Keratinocyte (primary cell): ENCODE measurements around the gene NEGR1. TPM values are rescaled to one million over a fixed set of nuclear protein-coding genes. Genes with fewer than 3 reads are reported as not detected.

Experiments
- DNase-seq: peaks from one replicate; pipeline ENCODE4 v3.0.0-alpha.2; 2011; ENCODE audit warnings: low read depth, missing footprints, low spot score
- FAIRE-seq: peaks from 2 replicates; lab custom pipeline; 2011; peaks lifted over from hg19 to GRCh38; lab: Jason Lieb, UNC
- H2AFZ ChIP-seq: 2 replicates; pipeline ENCODE4 v1.6.0; 2012; ENCODE audit warnings: low read length, control low read depth, inconsistent platforms; ENCODE audit not compliant: control insufficient read depth
- H3K27ac ChIP-seq: 2 replicates; pipeline ENCODE4 v1.5.1; 2011; ENCODE audit warnings: low read length; ENCODE audit not compliant: control insufficient read depth, insufficient read depth
- H3K27me3 ChIP-seq: 3 replicates; pipeline ENCODE4 v1.6.0; 2011; ENCODE audit warnings: low read length; ENCODE audit not compliant: control insufficient read depth, insufficient read depth; ENCODE audit errors: extremely low read depth
- H3K36me3 ChIP-seq, 2 experiments: 2 replicates in 1 of 2; 3 replicates in 1 of 2; pipeline ENCODE4 v1.5.1; 2011; ENCODE audit warnings: low read length in 2 of 2, mild to moderate bottlenecking in 1 of 2; ENCODE audit not compliant: control insufficient read depth in 2 of 2, insufficient read depth in 2 of 2; ENCODE audit errors: extremely low read depth in 1 of 2
- H3K4me1 ChIP-seq: 3 replicates; pipeline ENCODE4 v1.5.1; 2011; ENCODE audit warnings: low read length; ENCODE audit not compliant: control insufficient read depth, insufficient read depth; ENCODE audit errors: extremely low read depth
- H3K4me2 ChIP-seq: 3 replicates; pipeline ENCODE4 v1.6.0; 2011; ENCODE audit warnings: low read depth, low read length; ENCODE audit not compliant: control insufficient read depth, insufficient read depth; ENCODE audit errors: extremely low read depth
- H3K4me3 ChIP-seq, 3 experiments: fragments of 200-600 bp in 1 of 3; sonication (generic) in 1 of 3; 2 replicates in 2 of 3; 3 replicates in 1 of 3; pipeline ENCODE4 v1.5.1; 2011 to 2016; ENCODE audit warnings: low read length in 3 of 3, mild to moderate bottlenecking in 3 of 3, control low read depth in 2 of 3, inconsistent platforms in 1 of 3, low read depth in 1 of 3, mixed read lengths in 1 of 3, mixed run types in 1 of 3, moderate library complexity in 1 of 3; ENCODE audit not compliant: control insufficient read depth in 2 of 3, insufficient read depth in 2 of 3; ENCODE audit errors: extremely low read depth in 1 of 3
- H3K79me2 ChIP-seq: 2 replicates; pipeline ENCODE4 v1.6.0; 2012; ENCODE audit warnings: low read length; ENCODE audit not compliant: control insufficient read depth, insufficient read depth
- H3K9ac ChIP-seq: 3 replicates; pipeline ENCODE4 v1.6.0; 2011; ENCODE audit warnings: low read length; ENCODE audit not compliant: control insufficient read depth, insufficient read depth; ENCODE audit errors: extremely low read depth
- H3K9me1 ChIP-seq: 3 replicates; pipeline ENCODE4 v1.6.0; 2011; ENCODE audit warnings: low read length; ENCODE audit not compliant: control insufficient read depth, insufficient read depth; ENCODE audit errors: extremely low read depth
- H3K9me3 ChIP-seq: 2 replicates; pipeline ENCODE4 v1.5.1; 2012; ENCODE audit warnings: low read depth, low read length; ENCODE audit not compliant: control insufficient read depth
- H4K20me1 ChIP-seq: 3 replicates; pipeline ENCODE4 v1.6.0; 2011; ENCODE audit warnings: low read length; ENCODE audit not compliant: control insufficient read depth, insufficient read depth; ENCODE audit errors: extremely low read depth
- EZH2 ChIP-seq: IDR thresholded peaks from one replicate; pipeline ENCODE4 v1.6.1; 2012; ENCODE audit warnings: inconsistent platforms, mild to moderate bottlenecking, low read length, moderate library complexity
- dilution Hi-C: fragments of 300-500 bp; cut with MboI; formaldehyde crosslinking; loops from one replicate; pipeline ENCODE4 v1.7.0; 2020; ENCODE audit warnings: low sequenced_read_pairs; ENCODE audit not compliant: extremely low pct_ligation_motif_present
- polyA plus RNA-seq, 5 experiments: library from polyadenylated mRNA; depleted of rRNA in 3 of 5; stranded (reverse) in 3 of 5; stranded (forward) in 1 of 5; unstranded in 1 of 5; fragments of >200 nt; gene quantifications; 1 replicate in 1 of 5; 2 replicates in 3 of 5; 3 replicates in 1 of 5; pipeline versions ENCODE4 v1.2.1 to v1.2.3, GENCODE V29; 2011 to 2012; ENCODE audit warnings: missing spikeins in 2 of 5, low read depth in 1 of 5, low replicate concordance in 1 of 5
- TF ChIP-seq, protein P1 (sequence below), 3 experiments: IDR thresholded peaks in 1 of 3; conservative IDR thresholded peaks in 1 of 3; optimal IDR thresholded peaks in 1 of 3; 2 replicates in 2 of 3; 3 replicates in 1 of 3; pipeline versions ENCODE3 to v1.5.1; 2011; ENCODE audit warnings: low read length in 3 of 3, mild to moderate bottlenecking in 3 of 3, moderate library complexity in 2 of 3, control low read depth in 1 of 3, inconsistent platforms in 1 of 3; ENCODE audit not compliant: insufficient read depth in 2 of 3; ENCODE audit errors: extremely low read depth in 1 of 3

NEGR1 gene
- polyA plus RNA-seq, 1 donor (not counting 4 experiments of a cell fraction or from before 2014, with no cell fraction given), result 1.6 TPM

DNA sequence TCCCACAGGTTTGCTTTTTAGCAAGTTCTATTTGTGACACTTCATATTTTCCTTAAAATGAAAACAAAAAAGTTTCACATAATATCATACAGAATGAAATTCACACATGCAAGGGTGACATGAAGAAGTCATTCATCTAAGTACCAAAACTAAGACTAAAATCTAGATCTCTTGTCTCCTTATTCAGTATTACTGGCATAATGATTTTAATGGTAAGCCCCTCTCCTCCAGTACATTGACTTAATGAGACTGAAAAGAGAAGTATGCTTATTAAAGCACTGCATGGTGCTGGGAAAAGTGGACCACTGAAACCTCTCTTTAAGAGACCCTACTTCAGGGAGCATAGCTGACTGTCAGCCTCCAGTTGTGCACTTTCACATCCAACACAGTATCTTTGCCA, 99.5 kb downstream of the NEGR1 start:
- dilution Hi-C loops, result no loop called here
- no peak overlapping the region for H3K27ac ChIP-seq
- no peaks in the 10 kb centered on the region for H3K27me3 ChIP-seq
- TF ChIP-seq EZH2, result no peak
- TF ChIP-seq, protein P1, sequence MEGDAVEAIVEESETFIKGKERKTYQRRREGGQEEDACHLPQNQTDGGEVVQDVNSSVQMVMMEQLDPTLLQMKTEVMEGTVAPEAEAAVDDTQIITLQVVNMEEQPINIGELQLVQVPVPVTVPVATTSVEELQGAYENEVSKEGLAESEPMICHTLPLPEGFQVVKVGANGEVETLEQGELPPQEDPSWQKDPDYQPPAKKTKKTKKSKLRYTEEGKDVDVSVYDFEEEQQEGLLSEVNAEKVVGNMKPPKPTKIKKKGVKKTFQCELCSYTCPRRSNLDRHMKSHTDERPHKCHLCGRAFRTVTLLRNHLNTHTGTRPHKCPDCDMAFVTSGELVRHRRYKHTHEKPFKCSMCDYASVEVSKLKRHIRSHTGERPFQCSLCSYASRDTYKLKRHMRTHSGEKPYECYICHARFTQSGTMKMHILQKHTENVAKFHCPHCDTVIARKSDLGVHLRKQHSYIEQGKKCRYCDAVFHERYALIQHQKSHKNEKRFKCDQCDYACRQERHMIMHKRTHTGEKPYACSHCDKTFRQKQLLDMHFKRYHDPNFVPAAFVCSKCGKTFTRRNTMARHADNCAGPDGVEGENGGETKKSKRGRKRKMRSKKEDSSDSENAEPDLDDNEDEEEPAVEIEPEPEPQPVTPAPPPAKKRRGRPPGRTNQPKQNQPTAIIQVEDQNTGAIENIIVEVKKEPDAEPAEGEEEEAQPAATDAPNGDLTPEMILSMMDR (optimal IDR thresholded peaks at IDR 0.05 in 1 of 3, IDR thresholded peaks at IDR 0.05 in 1 of 3, conservative IDR thresholded peaks at IDR 0.05 in 1 of 3; ENCODE audit: extremely low read depth in 1 of 3, insufficient read depth in 2 of 3, low read length in 3 of 3), result no peak
- H3K4me3 ChIP-seq, result no peak overlapping the region
- H3K9me3 ChIP-seq, result no peaks in the 10 kb centered on the region
- H3K9ac ChIP-seq, result no peak overlapping the region
- no peak overlapping the region for H2AFZ ChIP-seq
- H3K4me2 ChIP-seq, result no peak overlapping the region
- H3K9me1 ChIP-seq, result no peaks in the 10 kb centered on the region
- H4K20me1 ChIP-seq, result no peaks in the 10 kb centered on the region
- DNase-seq, result no peak
- H3K79me2 ChIP-seq, result no peaks in the 10 kb centered on the region
- no peaks in the 10 kb centered on the region for H3K36me3 ChIP-seq
- FAIRE-seq, result no peak
- no peaks in the 10 kb centered on the region for H3K4me1 ChIP-seq

DNA sequence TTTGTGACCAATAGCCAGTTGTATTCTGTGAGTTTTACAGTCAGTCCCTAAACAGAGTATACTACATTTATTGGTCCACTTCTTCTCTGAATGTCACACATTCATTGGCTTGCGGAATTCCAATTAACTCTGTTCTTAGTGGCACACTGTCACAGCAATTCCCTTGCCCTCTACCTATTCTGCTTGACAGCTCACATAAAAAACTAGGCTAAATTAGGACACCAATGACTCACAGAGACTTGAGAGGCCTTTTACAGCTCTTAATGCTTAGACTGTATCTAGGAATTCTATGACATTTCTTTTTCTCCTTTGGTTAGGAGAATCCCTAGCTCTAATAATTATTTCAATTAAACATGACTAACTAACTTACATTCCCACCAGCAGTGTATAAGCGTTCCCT, 104.1 kb downstream of the NEGR1 start:
- Histone ChIP-seq H3K9me3 (no peaks in the 10 kb centered on the region), H2AFZ (no peak overlapping the region), H3K27ac (no peak overlapping the region), H4K20me1 (no peaks in the 10 kb centered on the region), H3K9me1 (no peaks in the 10 kb centered on the region), H3K9ac (no peak overlapping the region), H3K79me2 (no peaks in the 10 kb centered on the region), H3K36me3 (no peaks in the 10 kb centered on the region), H3K4me2 (no peak overlapping the region), H3K27me3 (no peaks in the 10 kb centered on the region), H3K4me1 (no peaks in the 10 kb centered on the region), H3K4me3 (no peak overlapping the region)
- DNase-seq (no peak), FAIRE-seq (no peak)
- dilution Hi-C loops, result no loop called here
- no peak for TF ChIP-seq EZH2
- TF ChIP-seq, protein P1 (optimal IDR thresholded peaks at IDR 0.05 in 1 of 3, IDR thresholded peaks at IDR 0.05 in 1 of 3, conservative IDR thresholded peaks at IDR 0.05 in 1 of 3; ENCODE audit: extremely low read depth in 1 of 3, insufficient read depth in 2 of 3, low read length in 3 of 3), result no peak
